Esophagus squamous epithelium (tissue), 5 donors: Measurements from ENCODE around the gene DNAJA2. TPM values are rescaled to one million over a fixed set of nuclear protein-coding genes. Genes with fewer than 3 reads are reported as not detected.
A peak's percentile ranks its signal among the peaks of the same experiment; 100 is the strongest.

Experiments used
- DNase-seq: peaks from one replicate; lab custom pipeline; 2025; lab: John Stamatoyannopoulos, UW
- H3K27ac ChIP-seq, 4 donors: fragments of 200-600 bp; sonication (generic); one replicate each; pipeline ENCODE4 v1.5.1; 2016 to 2019; ENCODE audit warnings: mild to moderate bottlenecking in 1 of 4
- H3K27me3 ChIP-seq, 4 donors: fragments of 200-600 bp; sonication (generic); 1 replicate in 3 of 4; 2 replicates in 1 of 4; pipeline versions ENCODE4 v1.5.1 to v1.6.0; 2017 to 2021; ENCODE audit warnings: antibody characterized with exemption in 1 of 4
- H3K36me3 ChIP-seq, 3 donors: fragments of 200-600 bp; sonication (generic); one replicate each; pipeline ENCODE4 v1.5.1; 2016 to 2019
- H3K4me1 ChIP-seq, 3 donors: fragments of 200-600 bp; sonication (generic); one replicate each; pipeline ENCODE4 v1.5.1; 2017 to 2019
- H3K4me3 ChIP-seq, 4 donors: fragments of 200-600 bp; sonication (generic); 1 replicate in 3 of 4; 2 replicates in 1 of 4; pipeline ENCODE4 v1.5.1; 2016 to 2019; ENCODE audit warnings: mild to moderate bottlenecking in 2 of 4, moderate library complexity in 1 of 4
- H3K9me3 ChIP-seq, 3 donors: fragments of 200-600 bp; sonication (generic); one replicate each; pipeline ENCODE4 v1.5.1; 2016 to 2019
- CTCF ChIP-seq, 6 experiments: fragments of 450-650 bp in 4 of 6; fragments of 200-600 bp in 2 of 6; sonication (generic) in 2 of 6; IDR thresholded peaks; one replicate each; pipeline ENCODE4 v1.5.1; 2016 to 2019; ENCODE audit warnings: antibody characterized with exemption in 6 of 6, mild to moderate bottlenecking in 4 of 6, moderate library complexity in 4 of 6
- POLR2A ChIP-seq, 4 donors: fragments of 450-650 bp; IDR thresholded peaks; one replicate each; pipeline ENCODE4 v1.6.1; 2017; ENCODE audit warnings: antibody characterized with exemption in 4 of 4, mild to moderate bottlenecking in 4 of 4, moderate library complexity in 3 of 4
- WGBS, 2 donors: methylation state at CpG; one replicate each; pipeline ENCODE4 v1.1.5; 2018; 5-methylcytosine and 5-hydroxymethylcytosine counted together
- intact Hi-C: fragments of 100-400 bp; cut with DNase I; formaldehyde crosslinking; loops from one replicate; pipeline ENCODE4 v1.15.0; 2022
- total RNA-seq, 4 donors: library from RNA; depleted of rRNA; stranded (reverse); fragments of >200 nt; gene quantifications; one replicate each; pipeline ENCODE4 v1.1.0, GENCODE V29; 2016
- donor health status: DM: yes; HTN: yes; CAD: no.

Gene DNAJA2
- total RNA-seq, 4 donors from 2014 or later, result 39.0 to 69.7 (median 58.2) TPM

GRCh38 chr16:46924402-46924801 lies 49.1 kb downstream of the DNAJA2 start:
- Histone ChIP-seq H3K4me1 (peaks cover 6 to 52% (median 11%) of the 10 kb centered on the region in 3 donors), H3K4me3 (no peak overlapping the region), H3K27ac (peak overlapping the region in 2 of 4 donors; percentile 9 to 34), H3K36me3 (peaks cover 15 to 87% (median 17%) of the 10 kb centered on the region in 3 donors), H3K27me3 (no peaks in the 10 kb centered on the region), H3K9me3 (no peaks in the 10 kb centered on the region)
- DNase-seq, result no peak
- intact Hi-C loops, result no loop called here
- 100% methylated on average over 1 to 3 of the region's 6 CpGs for WGBS, 2 donors
- no peak for TF ChIP-seq POLR2A (IDR thresholded peaks at IDR 0.05)

GRCh38 chr16:46923513-46924295 lies 49.8 kb downstream of the DNAJA2 start:
- peaks cover 6 to 57% (median 11%) of the 10 kb centered on the region in 3 donors for H3K4me1 ChIP-seq
- no peak for DNase-seq
- 80 to 85% methylated on average over 11 to 15 of the region's 19 CpGs for WGBS, 2 donors
- H3K36me3 ChIP-seq, result peaks cover 15 to 87% (median 17%) of the 10 kb centered on the region in 3 donors
- intact Hi-C loops, result no loop called here
- H3K27me3 ChIP-seq, result no peaks in the 10 kb centered on the region
- no peak for TF ChIP-seq CTCF (IDR thresholded peaks at IDR 0.05)
- TF ChIP-seq POLR2A (IDR thresholded peaks at IDR 0.05), result no peak
- H3K27ac ChIP-seq, result peak overlapping the region in 3 of 4 donors; percentile 34 to 57 (median 36)
- no peaks in the 10 kb centered on the region for H3K9me3 ChIP-seq
- H3K4me3 ChIP-seq, result no peak overlapping the region

GRCh38 chr16:46922239-46922638 lies 51.2 kb downstream of the DNAJA2 start:
- peaks cover 15 to 87% (median 17%) of the 10 kb centered on the region in 3 donors for H3K36me3 ChIP-seq
- intact Hi-C loops, result no loop called here
- WGBS, 2 donors, result 97 to 100% methylated on average over 1 to 5 of the region's 10 CpGs
- TF ChIP-seq POLR2A (IDR thresholded peaks at IDR 0.05) (no peak), CTCF (IDR thresholded peaks at IDR 0.05) (no peak)
- no peak for DNase-seq
- no peak overlapping the region for H3K4me3 ChIP-seq
- no peaks in the 10 kb centered on the region for H3K27me3 ChIP-seq
- peak overlapping the region in 3 of 4 donors; percentile 17 to 74 (median 68) for H3K27ac ChIP-seq
- H3K4me1 ChIP-seq, result peaks cover 6 to 61% (median 11%) of the 10 kb centered on the region in 3 donors
- no peaks in the 10 kb centered on the region for H3K9me3 ChIP-seq

- WGBS, 2 donors, result 38 to 41% methylated on average over 9 of the region's 9 CpGs
- no peak for TF ChIP-seq CTCF (IDR thresholded peaks at IDR 0.05)
- TF ChIP-seq POLR2A (IDR thresholded peaks at IDR 0.05), result no peak
- Histone ChIP-seq H3K27me3 (no peaks in the 10 kb centered on the region), H3K9me3 (no peaks in the 10 kb centered on the region), H3K4me1 (peaks cover 6 to 61% (median 11%) of the 10 kb centered on the region in 3 donors), H3K27ac (peak overlapping the region; percentile 52 to 74 (median 63)), H3K36me3 (peaks cover 14 to 87% (median 15%) of the 10 kb centered on the region in 3 donors), H3K4me3 (no peak overlapping the region)
- intact Hi-C loops, result no loop called here
- DNase-seq, result no peak
These were observed 52.9 kb downstream of the DNAJA2 start for GRCh38 chr16:46920402-46921068.

GRCh38 chr16:46918905-46919792 lies 54.3 kb downstream of the DNAJA2 start:
- intact Hi-C loops, result no loop called here
- H3K4me3 ChIP-seq, result no peak overlapping the region
- no peak for DNase-seq
- H3K9me3 ChIP-seq, result no peaks in the 10 kb centered on the region
- H3K27me3 ChIP-seq, result no peaks in the 10 kb centered on the region
- H3K4me1 ChIP-seq, result peaks cover 3 to 53% (median 11%) of the 10 kb centered on the region in 3 donors
- WGBS, 2 donors, result 52 to 68% methylated on average over 14 to 17 of the region's 21 CpGs
- H3K27ac ChIP-seq, result peak overlapping the region in 2 of 4 donors; percentile 68 to 74
- TF ChIP-seq CTCF (IDR thresholded peaks at IDR 0.05) (no peak), POLR2A (IDR thresholded peaks at IDR 0.05) (no peak)
- peaks cover 7 to 87% (median 7%) of the 10 kb centered on the region in 3 donors for H3K36me3 ChIP-seq
